Thoracic aorta (tissue), 2 donors: Measurements from ENCODE around the gene GMPPA. TPM values are rescaled to one million over a fixed set of nuclear protein-coding genes. Genes with fewer than 3 reads are reported as not detected.
A peak's percentile ranks its signal among the peaks of the same experiment; 100 is the strongest.

ENCODE experiments used
- ATAC-seq: fragments of 150-250 bp; one replicate; pipeline ENCODE4 v1.8.0; 2017; ENCODE audit warnings: low read depth; ENCODE audit not compliant: insufficient number of reproducible peaks, low FRiP score
- DNase-seq: peaks from one replicate; pipeline ENCODE4 v3.0.0-alpha.2; 2020; ENCODE audit warnings: low spot score
- H3K27ac ChIP-seq, 2 donors: fragments of 200-600 bp; sonication (generic); 1 replicate in 1 of 2; 2 replicates in 1 of 2; pipeline ENCODE4 v1.5.1; 2016; ENCODE audit warnings: mild to moderate bottlenecking in 2 of 2, moderate library complexity in 2 of 2
- H3K27me3 ChIP-seq: fragments of 200-600 bp; sonication (generic); replicated peaks from 2 replicates; pipeline ENCODE4 v1.6.0; 2016; ENCODE audit warnings: mild to moderate bottlenecking; ENCODE audit not compliant: insufficient read depth
- H3K36me3 ChIP-seq: fragments of 200-600 bp; sonication (generic); one replicate; pipeline ENCODE4 v1.5.1; 2016
- H3K4me1 ChIP-seq, 2 donors: fragments of 200-600 bp; sonication (generic); 1 replicate in 1 of 2; 2 replicates in 1 of 2; pipeline versions ENCODE4 v1.5.1 to v1.6.0; 2016; ENCODE audit warnings: low read depth in 2 of 2, mild to moderate bottlenecking in 1 of 2; ENCODE audit not compliant: control insufficient read depth in 1 of 2
- H3K4me3 ChIP-seq: fragments of 200-600 bp; sonication (generic); 2 replicates; pipeline ENCODE4 v1.5.1; 2016; ENCODE audit warnings: mild to moderate bottlenecking
- H3K9me3 ChIP-seq: fragments of 200-600 bp; sonication (generic); 2 replicates; pipeline ENCODE4 v1.5.1; 2016
- CTCF ChIP-seq: fragments of 200-600 bp; sonication (generic); IDR thresholded peaks from one replicate; pipeline ENCODE4 v1.5.1; 2019; ENCODE audit warnings: antibody characterized with exemption
- total RNA-seq, 2 donors: library from RNA; depleted of rRNA; stranded (reverse); fragments of >200 nt; gene quantifications; one replicate each; pipeline versions ENCODE4 v1.1.0 to v1.2.3, GENCODE V29; 2016

The GMPPA gene
- total RNA-seq, 2 donors from 2014 or later: 30.5 to 56.5 TPM

- peaks cover 2 to 15% of the 10 kb centered on the region in 2 donors for H3K4me1 ChIP-seq
- no peak for TF ChIP-seq CTCF
Observed at GRCh38 chr2:219490600-219491130, 8.0 kb upstream of the GMPPA start.

GRCh38 chr2:219491278-219491963 lies 7.3 kb upstream of the GMPPA start:
- ATAC-seq: no peak
- TF ChIP-seq CTCF: no peak
- H3K27ac ChIP-seq: no peak overlapping the region
- no peaks in the 10 kb centered on the region for H3K9me3 ChIP-seq
- H3K4me3 ChIP-seq: no peak overlapping the region
- H3K4me1 ChIP-seq: peaks cover 9 to 22% of the 10 kb centered on the region in 2 donors
- no peak for DNase-seq
- peaks cover 59% of the 10 kb centered on the region for H3K36me3 ChIP-seq
- H3K27me3 ChIP-seq: no peaks in the 10 kb centered on the region

More at GRCh38 chr2:219490600-219491130, 8.0 kb upstream of the GMPPA start:
- Histone ChIP-seq H3K27ac (no peak overlapping the region), H3K4me3 (no peak overlapping the region), H3K36me3 (peaks cover 66% of the 10 kb centered on the region), H3K9me3 (no peaks in the 10 kb centered on the region), H3K27me3 (no peaks in the 10 kb centered on the region)
- ATAC-seq: no peak
- no peak for DNase-seq

- H3K27ac ChIP-seq: no peak overlapping the region
- H3K36me3 ChIP-seq: peaks cover 48% of the 10 kb centered on the region
- H3K27me3 ChIP-seq: no peaks in the 10 kb centered on the region
Observed at GRCh38 chr2:219492575-219492974, 6.1 kb upstream of the GMPPA start.

GRCh38 chr2:219493086-219493485 lies 5.6 kb upstream of the GMPPA start:
- no peak overlapping the region for H3K27ac ChIP-seq
- H3K4me1 ChIP-seq: peaks cover 16 to 35% of the 10 kb centered on the region in 2 donors
- no peak for DNase-seq
- H3K4me3 ChIP-seq: no peak overlapping the region
- H3K36me3 ChIP-seq: peaks cover 43% of the 10 kb centered on the region
- H3K27me3 ChIP-seq: no peaks in the 10 kb centered on the region
- no peak for ATAC-seq
- H3K9me3 ChIP-seq: no peaks in the 10 kb centered on the region
- TF ChIP-seq CTCF: no peak

More at GRCh38 chr2:219492575-219492974, 6.1 kb upstream of the GMPPA start:
- no peak for TF ChIP-seq CTCF
- Histone ChIP-seq H3K4me1 (peaks cover 16 to 34% of the 10 kb centered on the region in 2 donors), H3K4me3 (no peak overlapping the region), H3K9me3 (no peaks in the 10 kb centered on the region)
- DNase-seq: no peak
- no peak for ATAC-seq

GRCh38 chr2:219494952-219495530 lies 3.6 kb upstream of the GMPPA start:
- ATAC-seq: no peak
- no peaks in the 10 kb centered on the region for H3K9me3 ChIP-seq
- no peak overlapping the region for H3K4me3 ChIP-seq
- TF ChIP-seq CTCF: no peak
- no peaks in the 10 kb centered on the region for H3K27me3 ChIP-seq
- no peak for DNase-seq
- peak overlapping the region; percentile 93 to 95 for H3K27ac ChIP-seq
- H3K36me3 ChIP-seq: peaks cover 23% of the 10 kb centered on the region
- H3K4me1 ChIP-seq: peaks cover 21 to 45% of the 10 kb centered on the region in 2 donors
